Kidney (tissue), 14 donors: Measurements from ENCODE around the gene RTEL1. TPM values are rescaled to one million over a fixed set of nuclear protein-coding genes. Genes with fewer than 3 reads are reported as not detected.
A peak's percentile ranks its signal among the peaks of the same experiment; 100 is the strongest.

Experiments
- DNase-seq, 5 donors: peaks; one replicate each; pipeline ENCODE4 v3.0.0-alpha.2; 2013 to 2020
- FAIRE-seq: peaks from 2 replicates; lab custom pipeline; 2012; peaks lifted over from hg19 to GRCh38; lab: Jason Lieb, UNC
- H3K27ac ChIP-seq, 2 donors: one replicate each; pipeline ENCODE4 v1.7.0; 2013; ENCODE audit warnings: low read depth in 2 of 2, low read length in 2 of 2, inconsistent platforms in 1 of 2
- H3K27me3 ChIP-seq: one replicate; pipeline ENCODE4 v1.7.1; 2013; ENCODE audit warnings: low read length, inconsistent platforms; ENCODE audit not compliant: control insufficient read depth, insufficient read depth
- H3K36me3 ChIP-seq, 3 donors: one replicate each; pipeline versions ENCODE4 v1.7.0 to v1.7.1; 2013; ENCODE audit warnings: low read length in 3 of 3, control low read depth in 1 of 3, inconsistent platforms in 1 of 3; ENCODE audit not compliant: insufficient read depth in 3 of 3, control insufficient read depth in 2 of 3
- H3K4me1 ChIP-seq, 3 donors: one replicate each; pipeline versions ENCODE4 v1.7.0 to v1.7.1; 2013; ENCODE audit warnings: low read length in 3 of 3, inconsistent platforms in 1 of 3, low read depth in 1 of 3; ENCODE audit not compliant: control insufficient read depth in 2 of 3, insufficient read depth in 2 of 3
- H3K4me3 ChIP-seq, 3 donors: one replicate each; pipeline versions ENCODE4 v1.7.0 to v1.8.1; 2013; ENCODE audit warnings: low read length in 3 of 3, control low read depth in 1 of 3, inconsistent platforms in 1 of 3
- H3K9ac ChIP-seq, 3 donors: one replicate each; pipeline versions ENCODE4 v1.7.0 to v1.7.1; 2013; ENCODE audit warnings: low read length in 3 of 3, control low read depth in 1 of 3, inconsistent platforms in 1 of 3
- H3K9me3 ChIP-seq, 3 donors: one replicate each; pipeline versions ENCODE4 v1.7.0 to v1.7.1; 2013; ENCODE audit warnings: low read length in 3 of 3, control low read depth in 1 of 3, inconsistent platforms in 1 of 3; ENCODE audit not compliant: control insufficient read depth in 2 of 3, insufficient read depth in 1 of 3
- CTCF ChIP-seq: IDR thresholded peaks from 3 replicates; pipeline ENCODE4 v1.5.1; 2012; ENCODE audit warnings: mild to moderate bottlenecking, moderate library complexity, borderline replicate concordance; ENCODE audit not compliant: insufficient read depth; ENCODE audit errors: extremely low read depth
- intact Hi-C: fragments of 100-400 bp; cut with DNase I; formaldehyde crosslinking; loops from one replicate; pipeline ENCODE4 v1.11.1; 2022
- polyA plus RNA-seq: library from polyadenylated mRNA; stranded (reverse); fragments of 350-450 nt; fragmentation: Illumina TruSeq; extraction: RNeasy Lipid Tissue Mini Kit (QIAGEN cat#74804); gene quantifications from one replicate; pipeline ENCODE4 v1.2.3, GENCODE V29; 2014; ENCODE audit warnings: low read depth, low replicate concordance; ENCODE audit not compliant: insufficient read depth
- total RNA-seq: library from RNA; stranded (reverse); fragmentation: NEBNext Ultra II Directional; extraction: Animal tissue kit (Norgen Biotek cat#: 25700); gene quantifications from one replicate; pipeline ENCODE4 v1.2.1, GENCODE V29; 2021
- donor health status: control.
- donor health status: control.
- donor health status: control.
- donor health status: control.
- donor health status: control.
- donor health status: DM: yes; HTN: yes; CAD: no.
- donor health status: Normal renal cell carcinoma (clear cell type).

The RTEL1 gene
- total and polyA plus RNA-seq, 2 donors from 2014 or later: 5.3 to 37.7 TPM

DNA sequence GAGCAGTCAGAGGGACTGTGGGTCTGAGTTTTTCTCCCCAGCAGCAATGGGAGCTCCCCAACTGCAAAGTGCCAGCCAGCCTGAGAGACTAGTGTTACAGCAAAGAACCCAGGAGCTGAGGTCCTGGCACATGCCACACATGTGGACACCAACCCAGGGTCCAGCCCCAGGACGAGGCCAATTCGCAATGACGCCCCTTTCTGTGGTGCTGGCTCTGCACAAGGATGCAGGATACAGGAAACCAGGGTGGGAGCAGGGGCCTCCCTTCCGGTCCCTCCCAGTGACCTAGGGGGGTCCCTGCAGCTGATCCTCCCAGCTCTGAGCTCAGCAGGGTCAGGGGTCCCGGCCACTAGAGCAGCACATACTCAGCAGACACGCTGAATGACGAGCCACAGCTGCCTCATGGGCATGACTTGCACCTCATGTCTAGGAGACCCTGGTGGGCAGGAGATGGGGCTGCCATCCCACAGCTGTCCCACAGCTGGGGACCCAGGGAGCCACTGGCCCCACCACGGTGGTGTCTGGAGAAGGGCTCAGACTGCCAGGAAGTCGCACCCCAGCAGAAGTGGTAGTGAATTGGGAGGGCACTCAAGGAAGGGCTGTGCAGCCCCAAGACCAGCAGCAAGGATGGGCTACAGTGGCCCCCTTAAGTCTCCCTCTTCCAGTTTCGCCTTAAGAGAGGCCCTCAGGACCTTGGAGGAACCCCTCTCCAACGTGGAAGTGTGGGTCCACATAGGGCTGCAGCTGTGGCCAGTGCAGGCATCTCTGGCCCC, 46.0 kb downstream of the RTEL1 start:
- intact Hi-C loops: no loop called here
- DNase-seq: no peak
- peaks cover 0 to 16% (median 6%) of the 10 kb centered on the region in 3 donors for H3K4me1 ChIP-seq

DNA sequence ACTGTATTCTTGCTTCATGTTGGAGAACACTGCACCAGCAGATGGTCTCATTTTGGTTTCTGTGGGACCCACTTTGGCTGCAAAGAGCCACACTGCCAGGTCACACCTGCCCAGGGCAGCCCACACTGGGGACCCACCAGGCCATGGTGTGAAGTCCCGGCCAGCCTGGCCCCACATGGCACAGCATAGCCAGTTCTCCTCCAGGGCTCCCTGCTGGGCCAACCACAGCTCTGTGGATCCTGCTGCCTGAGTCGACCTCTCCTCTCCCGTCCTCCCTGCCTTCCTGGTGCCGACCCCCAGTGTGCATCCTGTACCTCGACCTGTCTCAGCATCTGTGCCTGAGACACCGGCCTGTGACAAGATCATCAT, 46.6 kb downstream of the RTEL1 start:
- no peak overlapping the region for H3K4me3 ChIP-seq
- H3K9ac ChIP-seq: no peak overlapping the region
- intact Hi-C loops: no loop called here
- peak in 1 of 5 donors; percentile 37 for DNase-seq
- no peak for FAIRE-seq
- H3K36me3 ChIP-seq: peaks cover 2 to 28% (median 11%) of the 10 kb centered on the region in 3 donors
- no peaks in the 10 kb centered on the region for H3K27me3 ChIP-seq
- H3K4me1 ChIP-seq: peaks cover 0 to 17% (median 6%) of the 10 kb centered on the region in 3 donors
- H3K9me3 ChIP-seq: no peaks in the 10 kb centered on the region
- no peak overlapping the region for H3K27ac ChIP-seq
- TF ChIP-seq CTCF: no peak

More for the DNA sequence above, 46.0 kb downstream of the RTEL1 start:
- Histone ChIP-seq H3K27ac (no peak overlapping the region), H3K4me3 (no peak overlapping the region), H3K36me3 (peaks cover 2 to 28% (median 11%) of the 10 kb centered on the region in 3 donors), H3K9me3 (no peaks in the 10 kb centered on the region), H3K27me3 (no peaks in the 10 kb centered on the region), H3K9ac (no peak overlapping the region)
- no peak for FAIRE-seq
- no peak for TF ChIP-seq CTCF

DNA sequence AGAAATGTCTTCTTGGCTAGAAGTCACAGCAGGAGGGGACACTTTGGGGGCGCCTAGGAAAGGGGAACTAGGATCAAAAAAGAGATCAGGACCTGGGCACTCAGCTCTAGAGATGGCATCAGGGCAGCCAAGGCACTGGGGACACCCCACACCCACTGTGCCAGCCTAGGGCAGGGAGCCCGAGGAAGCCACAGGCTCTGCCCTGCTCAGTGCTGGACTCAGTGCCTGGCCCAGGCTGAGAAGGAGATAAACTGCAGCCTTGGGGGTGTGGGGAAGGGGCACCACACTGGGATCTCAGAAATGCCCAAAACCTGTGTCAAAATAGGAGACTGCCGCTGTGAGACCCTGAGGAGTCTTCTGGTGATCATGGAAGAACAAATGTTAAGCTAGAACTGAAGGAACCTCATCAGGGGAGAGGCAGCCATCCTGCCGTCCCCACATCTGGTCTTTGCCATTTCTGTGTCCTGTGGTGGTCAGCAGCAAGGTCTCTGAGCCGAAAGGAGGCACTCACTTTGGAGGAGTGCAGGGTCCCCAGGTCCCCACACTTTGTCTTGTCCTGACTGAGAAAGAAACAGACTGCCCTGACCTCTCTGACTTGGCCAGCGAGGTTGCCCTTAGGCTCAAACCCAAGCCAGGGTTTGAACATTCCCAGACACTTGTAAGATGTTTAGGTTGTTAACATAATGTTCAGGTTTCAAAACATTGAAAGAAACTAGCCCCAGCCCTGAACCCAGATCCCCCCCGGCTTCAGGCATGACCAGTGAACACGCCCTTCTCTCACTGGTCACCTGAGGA, 47.3 kb downstream of the RTEL1 start:
- no peak for DNase-seq
- FAIRE-seq: no peak
- no peaks in the 10 kb centered on the region for H3K27me3 ChIP-seq
- H3K4me1 ChIP-seq: peaks cover 0 to 17% (median 6%) of the 10 kb centered on the region in 3 donors
- no peaks in the 10 kb centered on the region for H3K9me3 ChIP-seq
- H3K27ac ChIP-seq: no peak overlapping the region
- H3K36me3 ChIP-seq: peaks cover 2 to 29% (median 11%) of the 10 kb centered on the region in 3 donors
- H3K4me3 ChIP-seq: no peak overlapping the region
- H3K9ac ChIP-seq: no peak overlapping the region
- TF ChIP-seq CTCF: no peak
- intact Hi-C loops: no loop called here
